Testis (tissue), 3 donors: Measurements from ENCODE around the gene B4GALNT1. TPM values are rescaled to one million over a fixed set of nuclear protein-coding genes. Genes with fewer than 3 reads are reported as not detected.

Experiments
- DNase-seq: peaks from one replicate; pipeline ENCODE4 v3.0.0-alpha.2; 2019
- H3K27ac ChIP-seq, 2 donors: fragments of 200-600 bp; sonication (generic); one replicate each; pipeline ENCODE4 v1.5.1; 2019
- H3K27me3 ChIP-seq: fragments of 200-600 bp; sonication (generic); one replicate; pipeline ENCODE4 v1.5.1; 2019
- H3K36me3 ChIP-seq: fragments of 200-600 bp; sonication (generic); one replicate; pipeline ENCODE4 v1.5.1; 2017; ENCODE audit warnings: low read depth; ENCODE audit errors: missing control alignments
- H3K4me1 ChIP-seq: fragments of 200-600 bp; sonication (generic); one replicate; pipeline ENCODE4 v1.5.1; 2019
- H3K4me3 ChIP-seq, 2 donors: fragments of 200-600 bp; sonication (generic); one replicate each; pipeline ENCODE4 v1.5.1; 2017 to 2019
- H3K9me3 ChIP-seq: fragments of 200-600 bp; sonication (generic); one replicate; pipeline ENCODE4 v1.5.1; 2017
- POLR2A ChIP-seq: fragments of 450-650 bp; IDR thresholded peaks from one replicate; pipeline ENCODE4 v1.6.1; 2017; ENCODE audit warnings: antibody characterized with exemption, mild to moderate bottlenecking, moderate library complexity
- WGBS, 2 donors: methylation state at CpG; one replicate each; pipeline ENCODE4 v1.1.5; 2018; 5-methylcytosine and 5-hydroxymethylcytosine counted together
- intact Hi-C: fragments of 100-400 bp; cut with DNase I; formaldehyde crosslinking; loops from one replicate; pipeline ENCODE4 v1.15.1; 2023; ENCODE audit warnings: low total_unique reads
- polyA plus RNA-seq: library from polyadenylated mRNA; stranded (reverse); fragments of 350-450 nt; fragmentation: Illumina TruSeq; extraction: RNeasy Lipid Tissue Mini Kit (QIAGEN cat#74804); gene quantifications from one replicate; pipeline ENCODE4 v1.2.3, GENCODE V29; 2014; ENCODE audit warnings: low read depth, low replicate concordance; ENCODE audit not compliant: insufficient read depth
- total RNA-seq, 2 donors: library from RNA; depleted of rRNA; stranded (reverse); fragments of >200 nt; gene quantifications; one replicate each; pipeline ENCODE4 v1.2.3, GENCODE V29; 2016
- TF ChIP-seq, protein P1 (sequence below), 3 experiments: fragments of 450-650 bp in 2 of 3; fragments of 200-600 bp in 1 of 3; sonication (generic) in 1 of 3; IDR thresholded peaks; one replicate each; pipeline ENCODE4 v1.5.1; 2016 to 2019; ENCODE audit warnings: antibody characterized with exemption in 3 of 3, mild to moderate bottlenecking in 2 of 3, moderate library complexity in 1 of 3

Gene B4GALNT1
- total and polyA plus RNA-seq, 3 donors from 2014 or later: 1.8 to 3.2 (median 2.3) TPM

DNA sequence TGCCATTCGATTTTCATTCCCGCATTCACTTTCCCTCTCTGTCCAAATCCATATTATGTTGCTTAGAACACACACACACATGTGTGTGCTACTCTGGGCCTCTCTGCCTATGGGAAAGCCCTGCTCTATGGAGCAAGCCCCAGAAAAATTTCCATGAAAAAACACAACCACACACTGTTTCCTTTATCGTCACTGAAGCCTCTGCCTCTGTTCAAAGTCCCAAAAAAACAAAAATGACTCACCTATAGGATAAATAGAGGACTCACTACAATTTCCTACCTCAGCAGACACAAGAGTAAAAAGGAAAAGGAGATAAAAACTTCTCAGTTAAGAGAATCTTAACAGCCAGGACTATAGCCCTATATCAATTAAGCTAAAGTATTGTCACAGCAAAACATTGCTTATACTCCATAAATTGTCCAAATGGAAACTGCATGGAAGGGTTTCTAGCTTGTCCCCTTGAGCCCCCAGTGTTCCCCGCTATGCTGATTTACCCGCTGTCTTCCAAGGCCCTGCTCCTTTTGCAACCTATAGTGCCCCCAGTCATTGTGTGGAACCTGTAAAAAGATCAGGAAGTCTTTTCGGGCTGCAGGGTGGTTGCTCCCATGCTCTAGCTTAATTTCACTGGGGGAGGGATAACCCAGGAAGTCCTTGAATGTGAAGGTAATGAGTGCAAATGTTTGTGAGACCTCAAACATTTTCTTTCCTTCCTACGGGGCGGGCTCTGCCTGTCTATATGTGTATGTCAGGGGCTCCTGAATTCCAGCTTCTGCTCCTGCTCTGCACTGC, 53.1 kb downstream of the B4GALNT1 start:
- WGBS, 2 donors: 81 to 92% methylated on average over 8 of the region's 8 CpGs
- intact Hi-C loops: loop anchor here (5.0 kb wide), 1 partner anchor 42 kb away; no protein-coding TSS in a partner anchor
- no peaks in the 10 kb centered on the region for H3K36me3 ChIP-seq

DNA sequence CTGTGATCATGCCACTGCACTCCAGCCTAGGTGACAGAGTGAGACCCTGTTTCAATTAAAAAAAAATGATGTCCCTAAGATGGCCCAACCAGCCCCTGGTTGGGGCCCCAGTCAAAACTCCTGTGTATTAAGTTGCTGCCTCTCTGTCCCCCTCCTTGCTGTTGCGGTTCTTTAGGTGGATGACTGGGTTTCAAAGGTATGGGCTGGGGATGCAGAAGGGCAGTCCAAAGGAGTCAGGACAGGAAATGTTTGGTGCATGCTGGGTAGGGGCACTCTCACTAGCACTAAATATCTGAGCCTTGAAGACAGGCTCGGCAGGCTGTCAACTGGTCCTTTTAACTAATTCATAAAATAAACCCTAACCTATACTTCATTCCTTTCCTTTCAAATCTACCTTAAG, 54.0 kb downstream of the B4GALNT1 start:
- Histone ChIP-seq H3K4me1 (no peaks in the 10 kb centered on the region), H3K9me3 (no peaks in the 10 kb centered on the region), H3K4me3 (no peak overlapping the region), H3K36me3 (no peaks in the 10 kb centered on the region), H3K27me3 (no peaks in the 10 kb centered on the region), H3K27ac (no peak overlapping the region)
- 81 to 82% methylated on average over 2 of the region's 2 CpGs for WGBS, 2 donors
- DNase-seq: no peak
- no peak for TF ChIP-seq POLR2A
- intact Hi-C loops: no loop called here

More for the DNA sequence above, 53.1 kb downstream of the B4GALNT1 start:
- H3K4me3 ChIP-seq: no peak overlapping the region
- no peak overlapping the region for H3K27ac ChIP-seq
- no peak for TF ChIP-seq POLR2A
- TF ChIP-seq, protein P1, sequence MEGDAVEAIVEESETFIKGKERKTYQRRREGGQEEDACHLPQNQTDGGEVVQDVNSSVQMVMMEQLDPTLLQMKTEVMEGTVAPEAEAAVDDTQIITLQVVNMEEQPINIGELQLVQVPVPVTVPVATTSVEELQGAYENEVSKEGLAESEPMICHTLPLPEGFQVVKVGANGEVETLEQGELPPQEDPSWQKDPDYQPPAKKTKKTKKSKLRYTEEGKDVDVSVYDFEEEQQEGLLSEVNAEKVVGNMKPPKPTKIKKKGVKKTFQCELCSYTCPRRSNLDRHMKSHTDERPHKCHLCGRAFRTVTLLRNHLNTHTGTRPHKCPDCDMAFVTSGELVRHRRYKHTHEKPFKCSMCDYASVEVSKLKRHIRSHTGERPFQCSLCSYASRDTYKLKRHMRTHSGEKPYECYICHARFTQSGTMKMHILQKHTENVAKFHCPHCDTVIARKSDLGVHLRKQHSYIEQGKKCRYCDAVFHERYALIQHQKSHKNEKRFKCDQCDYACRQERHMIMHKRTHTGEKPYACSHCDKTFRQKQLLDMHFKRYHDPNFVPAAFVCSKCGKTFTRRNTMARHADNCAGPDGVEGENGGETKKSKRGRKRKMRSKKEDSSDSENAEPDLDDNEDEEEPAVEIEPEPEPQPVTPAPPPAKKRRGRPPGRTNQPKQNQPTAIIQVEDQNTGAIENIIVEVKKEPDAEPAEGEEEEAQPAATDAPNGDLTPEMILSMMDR (IDR thresholded peaks at IDR 0.05): no peak
- H3K4me1 ChIP-seq: no peaks in the 10 kb centered on the region
- H3K27me3 ChIP-seq: no peaks in the 10 kb centered on the region
- no peak for DNase-seq
- no peaks in the 10 kb centered on the region for H3K9me3 ChIP-seq

- intact Hi-C loops: no loop called here
- no peaks in the 10 kb centered on the region for H3K27me3 ChIP-seq
- H3K4me3 ChIP-seq: no peak overlapping the region
- no peaks in the 10 kb centered on the region for H3K4me1 ChIP-seq
- TF ChIP-seq, protein P1 (IDR thresholded peaks at IDR 0.05): no peak
- no peak for TF ChIP-seq POLR2A
- H3K27ac ChIP-seq: no peak overlapping the region
- 88 to 91% methylated on average over 12 of the region's 12 CpGs for WGBS, 2 donors
- no peaks in the 10 kb centered on the region for H3K36me3 ChIP-seq
- H3K9me3 ChIP-seq: no peaks in the 10 kb centered on the region
- DNase-seq: no peak
These were observed 54.8 kb downstream of the B4GALNT1 start for GRCh38 chr12:57577981-57578758.

GRCh38 chr12:57576613-57577160, 56.3 kb downstream of the B4GALNT1 start:
- Histone ChIP-seq H3K27ac (no peak overlapping the region), H3K36me3 (no peaks in the 10 kb centered on the region), H3K27me3 (no peaks in the 10 kb centered on the region), H3K4me1 (no peaks in the 10 kb centered on the region), H3K9me3 (no peaks in the 10 kb centered on the region), H3K4me3 (no peak overlapping the region)
- TF ChIP-seq, protein P1 (IDR thresholded peaks at IDR 0.05): no peak
- TF ChIP-seq POLR2A: no peak
- intact Hi-C loops: no loop called here
- DNase-seq: no peak
- WGBS, 2 donors: 89 to 91% methylated on average over 9 of the region's 9 CpGs

Other genes with a start within 250 kb of the B4GALNT1 start
- 10 to 100 TPM; 92.0 to 93.9 TPM for gene R3HDM2, start 202.2 kb downstream of the B4GALNT1 start, total RNA-seq
- 54.6 TPM for gene R3HDM2, start 202.2 kb downstream of the B4GALNT1 start, polyA plus RNA-seq
- gene INHBC, start 198.4 kb downstream of the B4GALNT1 start, total RNA-seq: 1 to 10 TPM; 1.8 to 3.1 TPM
- gene INHBC, start 198.4 kb downstream of the B4GALNT1 start, polyA plus RNA-seq: 2.1 TPM
- gene INHBE, start 177.9 kb downstream of the B4GALNT1 start, total RNA-seq: under 1 TPM; 0.24 to 0.25 TPM
- 0.12 TPM for gene INHBE, start 177.9 kb downstream of the B4GALNT1 start, polyA plus RNA-seq
- 10 to 100 TPM in 1 of 2 donors, 1 to 10 TPM in 1; 8.3 to 18.0 TPM for gene GLI1, start 173.4 kb downstream of the B4GALNT1 start, total RNA-seq
- 9.3 TPM for gene GLI1, start 173.4 kb downstream of the B4GALNT1 start, polyA plus RNA-seq
- gene ARHGAP9, start 153.3 kb downstream of the B4GALNT1 start, total RNA-seq: 10 to 100 TPM; 24.8 to 29.2 TPM
- 111 TPM for gene ARHGAP9, start 153.3 kb downstream of the B4GALNT1 start, polyA plus RNA-seq
- gene MARS1, start 145.1 kb downstream of the B4GALNT1 start, total RNA-seq: 100 to 1,000 TPM in 1 of 2 donors, 10 to 100 TPM in 1; 90.6 to 105 TPM
- gene MARS1, start 145.1 kb downstream of the B4GALNT1 start, polyA plus RNA-seq: 144 TPM
- 10 to 100 TPM; 44.2 to 45.6 TPM for gene DDIT3, start 112.7 kb downstream of the B4GALNT1 start, total RNA-seq
- gene DDIT3, start 112.7 kb downstream of the B4GALNT1 start, polyA plus RNA-seq: 63.9 TPM
- 100 to 1,000 TPM in 1 of 2 donors, 10 to 100 TPM in 1; 84.7 to 130 TPM for gene MBD6, start 110.4 kb downstream of the B4GALNT1 start, total RNA-seq
- gene MBD6, start 110.4 kb downstream of the B4GALNT1 start, polyA plus RNA-seq: 86.6 TPM
- 100 to 1,000 TPM; 109 to 122 TPM for gene DCTN2, start 86.0 kb downstream of the B4GALNT1 start, total RNA-seq
- 196 TPM for gene DCTN2, start 86.0 kb downstream of the B4GALNT1 start, polyA plus RNA-seq
- 1 to 10 TPM; 6.8 to 9.1 TPM for gene KIF5A, start 83.2 kb downstream of the B4GALNT1 start, total RNA-seq
- 8.4 TPM for gene KIF5A, start 83.2 kb downstream of the B4GALNT1 start, polyA plus RNA-seq
- 10 to 100 TPM; 47.6 to 54.6 TPM for gene PIP4K2C, start 42.0 kb downstream of the B4GALNT1 start, total RNA-seq
- gene PIP4K2C, start 42.0 kb downstream of the B4GALNT1 start, polyA plus RNA-seq: 78.0 TPM
- gene DTX3, start 28.4 kb downstream of the B4GALNT1 start, total RNA-seq: 10 to 100 TPM; 45.0 to 60.4 TPM
- gene DTX3, start 28.4 kb downstream of the B4GALNT1 start, polyA plus RNA-seq: 37.9 TPM
- gene ARHGEF25, start 21.8 kb downstream of the B4GALNT1 start, total RNA-seq: 10 to 100 TPM; 18.0 to 26.5 TPM
- 18.7 TPM for gene ARHGEF25, start 21.8 kb downstream of the B4GALNT1 start, polyA plus RNA-seq
- 100 to 1,000 TPM in 1 of 2 donors, 10 to 100 TPM in 1; 88.1 to 158 TPM for gene OS9, start 60.9 kb upstream of the B4GALNT1 start, total RNA-seq
- gene OS9, start 60.9 kb upstream of the B4GALNT1 start, polyA plus RNA-seq: 121 TPM
- gene AGAP2, start 105.5 kb upstream of the B4GALNT1 start, total RNA-seq: 1 to 10 TPM; 2.7 to 3.2 TPM
- gene AGAP2, start 105.5 kb upstream of the B4GALNT1 start, polyA plus RNA-seq: 1.9 TPM
- 10 to 100 TPM; 25.4 to 33.0 TPM for gene TSPAN31, start 111.8 kb upstream of the B4GALNT1 start, total RNA-seq
- 30.8 TPM for gene TSPAN31, start 111.8 kb upstream of the B4GALNT1 start, polyA plus RNA-seq
- 10 to 100 TPM; 47.0 to 73.5 TPM for gene CDK4, start 119.1 kb upstream of the B4GALNT1 start, total RNA-seq
- 64.4 TPM for gene CDK4, start 119.1 kb upstream of the B4GALNT1 start, polyA plus RNA-seq
- gene MARCHF9, start 121.9 kb upstream of the B4GALNT1 start, total RNA-seq: 10 to 100 TPM in 1 of 2 donors, 1 to 10 TPM in 1; 9.2 to 15.1 TPM
- gene MARCHF9, start 121.9 kb upstream of the B4GALNT1 start, polyA plus RNA-seq: 8.4 TPM
- 10 to 100 TPM in 1 of 2 donors, 1 to 10 TPM in 1; 3.9 to 30.2 TPM for gene CYP27B1, start 133.9 kb upstream of the B4GALNT1 start, total RNA-seq
- 2.2 TPM for gene CYP27B1, start 133.9 kb upstream of the B4GALNT1 start, polyA plus RNA-seq
- 10 to 100 TPM; 16.7 to 22.8 TPM for gene METTL1, start 138.9 kb upstream of the B4GALNT1 start, total RNA-seq
- gene METTL1, start 138.9 kb upstream of the B4GALNT1 start, polyA plus RNA-seq: 28.8 TPM
- 1 to 10 TPM; 8.4 to 8.7 TPM for gene EEF1AKMT3, start 139.4 kb upstream of the B4GALNT1 start, total RNA-seq
- gene EEF1AKMT3, start 139.4 kb upstream of the B4GALNT1 start, polyA plus RNA-seq: 5.5 TPM
- 10 to 100 TPM; 26.9 to 30.0 TPM for gene TSFM, start 149.6 kb upstream of the B4GALNT1 start, total RNA-seq
- gene TSFM, start 149.6 kb upstream of the B4GALNT1 start, polyA plus RNA-seq: 51.2 TPM
- 1 to 10 TPM; 3.1 to 4.4 TPM for gene AVIL, start 185.5 kb upstream of the B4GALNT1 start, total RNA-seq
- gene AVIL, start 185.5 kb upstream of the B4GALNT1 start, polyA plus RNA-seq: 6.0 TPM
- 100 to 1,000 TPM; 103 to 140 TPM for gene CTDSP2, start 213.5 kb upstream of the B4GALNT1 start, total RNA-seq
- 123 TPM for gene CTDSP2, start 213.5 kb upstream of the B4GALNT1 start, polyA plus RNA-seq